Neural crest cell (in vitro differentiated cells): ENCODE measurements around the gene FCN1. TPM values are rescaled to one million over a fixed set of nuclear protein-coding genes. Genes with fewer than 3 reads are reported as not detected.

Source experiments
- DNase-seq: peaks from one replicate; pipeline ENCODE4 v3.0.0; 2021; ENCODE audit warnings: low read depth, mixed read lengths, low spot score
- H3K27ac Mint-ChIP-seq: one replicate; pipeline ENCODE4 v1.8.0; 2021; ENCODE audit warnings: mild to moderate bottlenecking, mixed read lengths; ENCODE audit not compliant: unreplicated experiment
- H3K27me3 Mint-ChIP-seq: 2 replicates; pipeline ENCODE4 v1.8.0; 2021; ENCODE audit warnings: low read depth, mild to moderate bottlenecking, mixed read lengths
- H3K36me3 Mint-ChIP-seq: 2 replicates; pipeline ENCODE4 v1.8.0; 2021; ENCODE audit warnings: low read depth, mild to moderate bottlenecking, mixed read lengths
- H3K4me1 Mint-ChIP-seq: 2 replicates; pipeline ENCODE4 v1.8.0; 2021; ENCODE audit warnings: mixed read lengths
- H3K4me3 Mint-ChIP-seq: one replicate; pipeline ENCODE4 v1.8.0; 2021; ENCODE audit warnings: mild to moderate bottlenecking, mixed read lengths
- H3K9me3 Mint-ChIP-seq: 2 replicates; pipeline ENCODE4 v1.8.0; 2021; ENCODE audit warnings: mixed read lengths
- CTCF ChIP-seq: fragments of 200-600 bp; sonication (generic); conservative IDR thresholded peaks from 2 replicates; pipeline ENCODE4 v1.5.0; 2021; ENCODE audit warnings: antibody characterized with exemption, mild to moderate bottlenecking
- total RNA-seq: library from RNA; stranded (reverse); gene quantifications from 2 replicates; pipeline ENCODE4 v1.2.1, GENCODE V29; 2021

The FCN1 gene
- total RNA-seq, 1 donor from 2014 or later, result not detected

- no peak overlapping the region for H3K4me3 Mint-ChIP-seq
- peaks cover 2% of the 10 kb centered on the region for H3K9me3 Mint-ChIP-seq
- no peaks in the 10 kb centered on the region for H3K27me3 Mint-ChIP-seq
- H3K4me1 Mint-ChIP-seq, result no peaks in the 10 kb centered on the region
- DNase-seq, result no peak
- H3K36me3 Mint-ChIP-seq, result no peaks in the 10 kb centered on the region
- TF ChIP-seq CTCF, result no peak
- no peak overlapping the region for H3K27ac Mint-ChIP-seq
Measured at GRCh38 chr9:134890155-134890495, 27.6 kb downstream of the FCN1 start.

- Mint-ChIP-seq H3K27me3 (no peaks in the 10 kb centered on the region), H3K4me1 (no peaks in the 10 kb centered on the region), H3K27ac (peak overlapping the region; percentile 19), H3K4me3 (no peak overlapping the region), H3K9me3 (no peaks in the 10 kb centered on the region), H3K36me3 (no peaks in the 10 kb centered on the region)
- TF ChIP-seq CTCF, result no peak
- DNase-seq, result no peak
Measured at GRCh38 chr9:134889386-134890154, 28.1 kb downstream of the FCN1 start.

GRCh38 chr9:134888603-134889190 is 29.0 kb downstream of the FCN1 start:
- no peaks in the 10 kb centered on the region for H3K9me3 Mint-ChIP-seq
- H3K4me3 Mint-ChIP-seq, result no peak overlapping the region
- no peak overlapping the region for H3K27ac Mint-ChIP-seq
- H3K27me3 Mint-ChIP-seq, result no peaks in the 10 kb centered on the region
- no peaks in the 10 kb centered on the region for H3K36me3 Mint-ChIP-seq
- no peak for DNase-seq
- no peak for TF ChIP-seq CTCF
- no peaks in the 10 kb centered on the region for H3K4me1 Mint-ChIP-seq

GRCh38 chr9:134887686-134888602 is 29.8 kb downstream of the FCN1 start:
- H3K4me3 Mint-ChIP-seq, result no peak overlapping the region
- no peaks in the 10 kb centered on the region for H3K4me1 Mint-ChIP-seq
- no peaks in the 10 kb centered on the region for H3K27me3 Mint-ChIP-seq
- no peaks in the 10 kb centered on the region for H3K9me3 Mint-ChIP-seq
- no peak for TF ChIP-seq CTCF
- H3K36me3 Mint-ChIP-seq, result no peaks in the 10 kb centered on the region
- H3K27ac Mint-ChIP-seq, result no peak overlapping the region
- DNase-seq, result no peak

GRCh38 chr9:134887219-134887618 is 30.5 kb downstream of the FCN1 start:
- Mint-ChIP-seq H3K4me1 (no peaks in the 10 kb centered on the region), H3K4me3 (no peak overlapping the region), H3K27me3 (no peaks in the 10 kb centered on the region), H3K9me3 (no peaks in the 10 kb centered on the region), H3K36me3 (no peaks in the 10 kb centered on the region), H3K27ac (peak overlapping the region; percentile 40)
- no peak for TF ChIP-seq CTCF
- no peak for DNase-seq
